ENCODE data around the gene PPP1R37. TPM values are rescaled to one million over a fixed set of nuclear protein-coding genes. Genes with fewer than 3 reads are reported as not detected.

The PPP1R37 gene
- total RNA-seq, 2 donors from 2014 or later = 18.1 to 36.3 TPM

DNA sequence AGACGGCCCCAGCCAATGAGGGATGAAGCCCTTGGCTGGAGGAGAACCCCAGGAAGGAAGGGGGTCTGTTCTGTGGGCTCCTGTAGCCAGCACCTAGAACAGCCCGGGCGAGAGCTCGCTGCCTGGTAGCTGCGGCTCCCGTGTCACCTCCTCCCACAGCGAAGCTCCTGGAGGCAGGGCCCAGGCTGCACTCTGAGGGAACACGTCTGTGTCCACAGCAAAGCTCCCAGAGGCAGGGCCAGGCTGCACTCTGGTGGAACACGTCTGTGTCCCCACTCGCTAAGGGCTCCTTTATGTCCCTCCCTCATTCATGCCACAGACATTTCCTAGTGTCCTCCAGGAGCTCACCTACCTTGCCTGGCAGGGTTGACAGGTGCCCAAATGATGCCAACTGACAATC is 76.6 kb downstream of the PPP1R37 start:
- no peaks in the 10 kb centered on the region for H3K27me3 Mint-ChIP-seq
- DNase-seq (ENCODE audit: low spot score) (no peak), ATAC-seq (no peak)
- peaks cover 21 to 33% of the 10 kb centered on the region in 2 donors for H3K4me1 Mint-ChIP-seq (ENCODE audit: low read depth in 2 of 2)
- peak overlapping the region in 1 of 2 donors; percentile 44 for H3K27ac Mint-ChIP-seq
- H3K9me3 Mint-ChIP-seq = no peaks in the 10 kb centered on the region
- no peak overlapping the region for H3K4me3 Mint-ChIP-seq
- H3K36me3 Mint-ChIP-seq = no peaks in the 10 kb centered on the region

DNA sequence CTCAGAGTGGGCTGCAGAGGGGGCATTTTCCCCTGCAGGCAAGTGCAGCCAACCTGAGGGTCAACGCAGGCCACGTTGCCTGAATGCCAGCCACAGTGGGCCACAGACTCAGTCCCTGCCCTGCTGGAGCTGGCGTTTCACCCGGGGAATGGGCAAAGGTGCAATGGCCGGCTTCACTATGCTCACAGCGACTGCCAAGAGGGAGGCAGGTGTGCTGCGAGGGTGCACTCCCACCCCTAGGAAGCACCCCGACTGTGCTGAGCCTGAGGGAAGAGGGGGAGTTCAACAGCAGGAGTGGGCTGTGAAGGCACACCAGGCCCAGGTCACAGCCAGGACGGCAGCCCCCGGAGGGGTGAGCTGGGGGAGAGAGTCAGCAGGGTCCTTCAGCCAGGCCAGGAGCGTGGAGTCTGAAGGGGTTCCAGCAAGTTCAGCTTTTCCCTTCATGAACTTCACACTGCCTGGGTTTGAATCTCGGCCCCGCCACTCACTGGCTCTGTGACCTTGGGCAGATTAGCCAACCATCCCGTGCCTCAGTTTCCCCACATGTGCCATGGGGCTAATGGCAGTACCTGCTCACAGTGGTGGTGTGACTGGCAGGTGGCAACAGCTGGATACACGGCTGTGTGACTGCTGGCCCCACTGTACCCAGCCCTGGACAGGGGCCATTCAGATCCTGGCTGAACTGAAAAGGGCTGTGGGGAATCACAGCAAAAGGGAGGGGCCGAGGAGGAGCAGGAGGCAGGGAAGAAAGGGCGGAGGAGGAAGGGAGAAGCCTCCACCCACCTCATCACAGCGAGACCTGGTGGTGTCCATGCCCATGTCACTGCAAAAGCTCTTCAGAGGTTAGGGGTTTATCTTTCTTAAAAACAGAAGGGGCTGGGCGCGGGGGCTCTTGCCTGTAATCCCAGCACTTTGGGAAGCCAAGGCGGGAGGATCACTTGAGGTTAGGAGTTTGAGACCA is 77.4 kb downstream of the PPP1R37 start:
- Mint-ChIP-seq H3K4me1 (ENCODE audit: low read depth in 2 of 2) (peaks cover 25 to 33% of the 10 kb centered on the region in 2 donors), H3K4me3 (peak overlapping the region; percentile 82), H3K9me3 (no peaks in the 10 kb centered on the region), H3K27me3 (no peaks in the 10 kb centered on the region), H3K36me3 (no peaks in the 10 kb centered on the region), H3K27ac (peak overlapping the region; percentile 84 to 94)
- ATAC-seq = no peak
- no peak for DNase-seq (ENCODE audit: low spot score)

DNA sequence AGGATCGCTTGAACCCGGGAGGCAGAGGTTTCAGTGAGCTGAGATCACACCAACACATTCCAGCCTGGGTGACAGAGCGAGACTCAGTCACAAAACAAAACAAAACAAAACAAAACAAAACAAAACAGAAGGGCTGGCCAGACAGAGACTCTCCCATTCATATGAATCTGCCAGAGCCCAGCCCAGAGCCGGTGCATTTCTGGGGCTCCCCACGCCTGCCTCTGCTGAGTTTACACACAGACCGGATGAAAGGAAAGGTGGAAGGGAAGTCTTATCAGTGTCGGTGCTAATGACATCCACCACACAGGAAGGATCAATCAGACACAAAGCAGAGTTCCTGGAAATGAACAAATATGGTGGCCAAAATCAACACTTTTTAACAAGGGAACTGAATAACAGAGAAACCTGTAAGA is 78.2 kb downstream of the PPP1R37 start:
- peaks cover 27 to 35% of the 10 kb centered on the region in 2 donors for H3K4me1 Mint-ChIP-seq (ENCODE audit: low read depth in 2 of 2)
- no peaks in the 10 kb centered on the region for H3K36me3 Mint-ChIP-seq
- ATAC-seq = peak; percentile 84 to 91
- no peaks in the 10 kb centered on the region for H3K27me3 Mint-ChIP-seq
- peak overlapping the region; percentile 84 to 94 for H3K27ac Mint-ChIP-seq
- H3K4me3 Mint-ChIP-seq = peak overlapping the region; percentile 82
- no peaks in the 10 kb centered on the region for H3K9me3 Mint-ChIP-seq
- DNase-seq (ENCODE audit: low spot score) = peak; percentile 82

DNA sequence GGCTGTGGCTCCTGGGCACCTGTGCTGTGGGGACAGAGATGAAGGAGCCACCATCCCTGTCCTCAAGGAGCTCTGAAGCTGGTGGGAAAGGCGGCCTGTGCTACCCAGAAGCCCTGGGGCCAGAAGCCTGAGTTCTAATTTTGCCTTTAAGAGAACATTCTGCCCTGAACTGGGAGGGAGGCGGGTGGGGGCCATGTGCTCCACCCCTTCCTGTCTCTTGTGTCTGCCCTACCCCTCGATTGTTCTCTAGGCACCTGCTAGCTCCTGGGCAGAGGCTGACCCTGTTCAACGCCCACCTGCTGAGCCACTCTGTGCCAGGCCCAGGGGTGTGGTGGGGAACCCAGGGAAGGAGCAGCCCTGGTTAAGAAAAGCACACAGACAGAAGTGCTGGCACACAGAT is 79.2 kb downstream of the PPP1R37 start:
- Mint-ChIP-seq H3K4me3 (no peak overlapping the region), H3K27ac (peak overlapping the region; percentile 84 to 94), H3K36me3 (no peaks in the 10 kb centered on the region), H3K4me1 (ENCODE audit: low read depth in 2 of 2) (peaks cover 27 to 31% of the 10 kb centered on the region in 2 donors), H3K27me3 (no peaks in the 10 kb centered on the region), H3K9me3 (no peaks in the 10 kb centered on the region)
- ATAC-seq (peak in 1 of 2 donors; percentile 25), DNase-seq (ENCODE audit: low spot score) (no peak)

DNA sequence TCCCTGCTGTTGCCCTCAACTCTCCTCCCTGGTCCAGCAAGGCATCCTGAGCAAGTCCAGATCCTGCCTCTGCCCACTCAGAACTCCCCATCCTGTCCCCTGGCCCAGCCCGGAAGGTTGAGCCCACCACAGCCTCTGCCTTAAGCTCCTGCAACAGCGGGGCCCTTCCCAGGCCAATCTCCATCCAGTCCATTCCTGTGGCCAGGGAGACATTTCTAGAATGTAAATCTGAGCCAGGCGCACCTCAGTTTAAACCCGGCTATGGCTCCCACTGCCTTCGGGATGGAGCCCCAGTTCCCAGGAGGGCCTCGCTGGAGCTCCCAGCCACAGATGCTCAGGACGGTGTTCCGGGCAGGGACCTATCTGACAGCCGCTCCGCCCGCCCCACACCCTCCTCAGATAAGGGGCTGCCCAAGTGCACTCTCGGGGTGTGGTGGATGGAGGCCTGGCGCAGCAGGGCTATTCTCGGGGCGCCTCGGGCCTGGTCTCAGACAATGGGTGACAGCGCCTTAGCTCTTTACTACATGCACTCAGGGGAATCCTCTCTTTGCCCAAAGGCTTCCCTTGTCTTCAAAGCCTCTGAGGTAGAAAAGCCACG is 79.7 kb downstream of the PPP1R37 start:
- H3K9me3 Mint-ChIP-seq = no peaks in the 10 kb centered on the region
- ATAC-seq = no peak
- no peaks in the 10 kb centered on the region for H3K27me3 Mint-ChIP-seq
- H3K36me3 Mint-ChIP-seq = no peaks in the 10 kb centered on the region
- peak overlapping the region; percentile 84 to 94 for H3K27ac Mint-ChIP-seq
- DNase-seq (ENCODE audit: low spot score) = no peak
- H3K4me3 Mint-ChIP-seq = no peak overlapping the region
- peaks cover 27 to 30% of the 10 kb centered on the region in 2 donors for H3K4me1 Mint-ChIP-seq (ENCODE audit: low read depth in 2 of 2)

GRCh38 chr19:45173816-45174215 is 80.8 kb downstream of the PPP1R37 start:
- peak overlapping the region in 1 of 2 donors; percentile 76 for H3K27ac Mint-ChIP-seq
- H3K4me1 Mint-ChIP-seq (ENCODE audit: low read depth in 2 of 2) = peaks cover 25 to 30% of the 10 kb centered on the region in 2 donors
- no peaks in the 10 kb centered on the region for H3K36me3 Mint-ChIP-seq
- DNase-seq (ENCODE audit: low spot score) = peak; percentile 18
- no peak for ATAC-seq
- no peaks in the 10 kb centered on the region for H3K9me3 Mint-ChIP-seq
- H3K27me3 Mint-ChIP-seq = no peaks in the 10 kb centered on the region
- no peak overlapping the region for H3K4me3 Mint-ChIP-seq

DNA sequence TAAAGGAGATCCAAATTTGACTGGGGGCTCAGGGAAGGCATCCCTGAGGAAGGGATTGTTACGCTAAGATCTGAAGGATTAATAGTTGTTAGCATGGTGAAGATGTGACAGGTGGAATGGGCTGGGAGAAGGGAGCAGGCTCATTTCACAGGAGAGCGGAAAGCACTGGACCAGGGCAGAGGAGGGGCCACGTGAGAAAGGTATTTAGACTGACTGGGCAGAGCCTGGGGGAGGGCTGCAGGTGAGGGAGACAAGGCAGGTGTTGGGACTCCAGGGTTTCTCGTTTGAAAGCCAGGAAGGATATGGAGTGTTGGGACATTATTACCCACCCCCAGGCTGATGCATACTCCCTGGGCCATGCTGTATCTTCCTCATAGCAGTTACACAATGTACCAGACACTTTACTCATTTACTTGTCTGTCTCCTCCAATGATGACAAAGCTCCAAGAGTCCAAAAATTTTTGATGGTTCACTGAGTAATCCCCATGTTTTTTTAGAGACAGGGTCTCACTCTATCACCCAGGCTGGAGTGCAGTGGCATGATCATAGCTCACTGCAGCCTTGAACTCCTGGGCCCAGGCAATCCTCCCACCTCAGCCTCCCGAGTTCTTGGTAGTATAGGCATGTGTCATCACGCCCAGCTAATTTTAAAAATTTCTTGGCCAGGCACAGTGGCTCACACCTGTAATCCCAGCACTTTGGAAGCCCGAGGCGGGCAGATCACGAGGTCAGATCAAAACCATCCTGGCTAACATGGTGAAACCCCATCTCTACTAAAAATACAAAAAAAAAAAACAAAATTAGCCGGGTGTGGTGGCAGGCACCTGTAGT is 82.8 kb downstream of the PPP1R37 start:
- DNase-seq (ENCODE audit: low spot score) (no peak), ATAC-seq (no peak)
- no peaks in the 10 kb centered on the region for H3K36me3 Mint-ChIP-seq
- H3K27ac Mint-ChIP-seq = no peak overlapping the region
- no peaks in the 10 kb centered on the region for H3K27me3 Mint-ChIP-seq
- peaks cover 25% of the 10 kb centered on the region in 2 donors for H3K4me1 Mint-ChIP-seq (ENCODE audit: low read depth in 2 of 2)
- peak overlapping the region; percentile 24 for H3K4me3 Mint-ChIP-seq
- no peaks in the 10 kb centered on the region for H3K9me3 Mint-ChIP-seq

GRCh38 chr19:45177817-45178261 is 84.9 kb downstream of the PPP1R37 start, which contains the start of gene TRAPPC6A:
Gene TRAPPC6A, minus strand, starts transcription at chr19:45178237. Its CDS starts 19 bp downstream, at chr19:45178218.
- DNase-seq (ENCODE audit: low spot score) (no peak), ATAC-seq (peak in 1 of 2 donors; percentile 19)
- H3K4me1 Mint-ChIP-seq (ENCODE audit: low read depth in 2 of 2) = peaks cover 27 to 29% of the 10 kb centered on the region in 2 donors
- no peaks in the 10 kb centered on the region for H3K36me3 Mint-ChIP-seq
- no peaks in the 10 kb centered on the region for H3K27me3 Mint-ChIP-seq
- no peaks in the 10 kb centered on the region for H3K9me3 Mint-ChIP-seq
- peak within 1 kb of the TSS; percentile 95 for H3K4me3 Mint-ChIP-seq
- H3K27ac Mint-ChIP-seq = peak within 1 kb of the TSS; percentile 90

DNA sequence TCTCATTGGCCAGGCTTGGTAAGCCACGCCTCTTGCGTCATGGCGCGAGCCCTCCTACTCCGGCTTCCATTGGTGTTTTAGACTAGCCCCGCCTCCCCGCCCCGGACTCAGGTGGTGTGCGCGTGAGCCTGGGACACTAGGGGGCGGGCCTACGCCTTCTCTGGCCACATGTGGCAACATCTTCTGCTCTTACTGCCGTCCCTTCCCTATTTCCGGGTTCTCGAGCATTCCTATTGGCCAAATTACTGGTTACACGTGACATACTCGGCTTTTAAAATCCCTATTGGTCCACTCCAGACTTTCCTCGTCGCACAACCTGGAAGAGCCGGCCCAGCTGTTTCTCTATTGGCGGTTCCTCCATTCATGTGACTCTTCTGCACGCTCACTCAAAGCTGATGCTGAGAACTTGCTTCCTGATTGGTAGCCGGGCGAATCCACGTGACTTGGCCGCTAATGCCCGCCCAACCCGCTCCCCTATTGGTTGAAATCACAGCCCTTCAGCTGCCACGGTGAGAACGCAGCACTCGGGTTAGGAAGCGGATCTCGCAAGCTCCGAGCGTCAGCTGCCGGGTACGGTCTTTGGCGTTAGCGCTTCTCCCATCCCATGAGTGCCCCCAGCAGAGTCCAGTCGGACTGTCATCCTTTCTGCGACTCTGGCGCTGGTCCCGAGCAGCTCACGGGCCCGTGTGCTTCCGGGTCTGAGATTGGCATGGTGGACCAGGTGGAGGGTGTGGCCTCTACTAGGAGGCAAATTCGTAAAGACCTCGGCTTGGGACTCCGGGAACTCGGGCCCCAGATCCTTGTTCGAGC is 85.5 kb downstream of the PPP1R37 start, which contains the start of gene BLOC1S3:
TSS of gene BLOC1S3 (plus strand) at position 523 of the 810 bp plus-strand sequence. CDS start 513 bp downstream, outside the sequence.
- Mint-ChIP-seq H3K36me3 (no peaks in the 10 kb centered on the region), H3K27ac (peak within 1 kb of the TSS; percentile 90), H3K4me1 (ENCODE audit: low read depth in 2 of 2) (peaks cover 27 to 29% of the 10 kb centered on the region in 2 donors), H3K9me3 (no peaks in the 10 kb centered on the region), H3K27me3 (no peaks in the 10 kb centered on the region), H3K4me3 (peak within 1 kb of the TSS; percentile 95)
- peak; percentile 94 for ATAC-seq
- peak; percentile 100 for DNase-seq (ENCODE audit: low spot score)

DNA sequence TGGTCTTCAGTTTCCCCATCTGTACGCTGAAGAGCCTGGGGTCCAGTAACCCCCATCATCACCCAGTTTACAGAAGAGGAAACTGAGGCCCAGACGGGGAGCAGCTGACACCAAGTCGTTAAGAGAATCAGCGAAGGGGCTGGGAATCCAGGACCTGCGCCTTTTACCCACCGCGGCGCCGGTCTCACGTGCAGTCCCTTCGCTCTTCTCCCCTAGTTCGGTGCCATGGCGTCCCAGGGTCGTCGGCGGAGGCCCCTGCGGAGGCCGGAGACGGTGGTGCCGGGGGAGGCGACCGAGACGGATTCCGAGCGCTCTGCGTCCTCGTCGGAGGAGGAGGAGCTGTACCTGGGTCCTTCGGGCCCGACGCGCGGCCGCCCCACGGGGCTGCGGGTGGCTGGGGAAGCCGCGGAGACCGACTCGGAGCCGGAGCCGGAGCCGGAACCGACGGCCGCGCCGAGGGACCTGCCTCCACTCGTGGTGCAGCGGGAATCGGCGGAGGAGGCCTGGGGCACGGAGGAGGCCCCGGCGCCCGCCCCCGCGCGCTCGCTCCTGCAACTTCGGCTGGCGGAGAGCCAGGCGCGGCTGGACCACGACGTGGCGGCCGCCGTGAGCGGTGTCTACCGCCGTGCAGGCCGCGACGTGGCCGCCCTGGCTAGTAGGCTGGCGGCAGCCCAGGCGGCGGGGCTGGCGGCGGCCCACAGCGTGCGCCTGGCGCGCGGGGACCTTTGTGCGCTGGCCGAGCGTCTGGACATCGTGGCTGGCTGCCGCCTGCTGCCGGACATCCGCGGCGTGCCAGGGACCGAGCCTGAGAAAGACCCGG is 86.3 kb downstream of the PPP1R37 start:
- DNase-seq (ENCODE audit: low spot score) (no peak), ATAC-seq (no peak)
- H3K9me3 Mint-ChIP-seq = no peaks in the 10 kb centered on the region
- H3K27me3 Mint-ChIP-seq = no peaks in the 10 kb centered on the region
- H3K4me1 Mint-ChIP-seq (ENCODE audit: low read depth in 2 of 2) = peaks cover 24% of the 10 kb centered on the region in 2 donors
- H3K36me3 Mint-ChIP-seq = no peaks in the 10 kb centered on the region
- H3K4me3 Mint-ChIP-seq = peak overlapping the region; percentile 95
- H3K27ac Mint-ChIP-seq = peak overlapping the region; percentile 90

DNA sequence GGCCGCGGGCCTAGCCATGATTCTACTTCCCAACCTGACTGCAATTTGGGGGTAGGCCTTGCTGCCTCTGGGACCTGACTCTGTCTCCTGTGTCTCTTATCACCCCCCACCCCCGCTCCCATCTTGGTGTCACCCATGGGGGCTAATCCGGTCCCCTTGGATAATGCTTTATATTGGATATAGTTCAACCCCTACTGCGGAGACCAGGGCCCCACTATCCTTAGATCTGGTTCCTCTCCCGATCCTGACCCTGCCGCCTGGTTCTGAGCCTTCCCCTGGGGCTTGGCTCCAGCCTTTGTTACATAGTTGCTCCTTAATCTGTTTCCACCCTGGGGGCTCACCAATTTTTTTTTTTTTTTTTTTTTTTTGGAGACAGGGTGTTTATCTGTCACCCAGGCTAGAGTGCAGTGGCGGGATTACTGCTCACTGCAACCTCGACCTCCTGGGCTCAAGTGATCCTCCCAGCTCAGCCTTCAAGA is 87.0 kb downstream of the PPP1R37 start:
- H3K27ac Mint-ChIP-seq = peak overlapping the region; percentile 65 to 82
- ATAC-seq (no peak), DNase-seq (ENCODE audit: low spot score) (no peak)
- no peaks in the 10 kb centered on the region for H3K36me3 Mint-ChIP-seq
- no peaks in the 10 kb centered on the region for H3K27me3 Mint-ChIP-seq
- H3K4me3 Mint-ChIP-seq = peak overlapping the region; percentile 82
- no peaks in the 10 kb centered on the region for H3K9me3 Mint-ChIP-seq
- H3K4me1 Mint-ChIP-seq (ENCODE audit: low read depth in 2 of 2) = peaks cover 24 to 26% of the 10 kb centered on the region in 2 donors

DNA sequence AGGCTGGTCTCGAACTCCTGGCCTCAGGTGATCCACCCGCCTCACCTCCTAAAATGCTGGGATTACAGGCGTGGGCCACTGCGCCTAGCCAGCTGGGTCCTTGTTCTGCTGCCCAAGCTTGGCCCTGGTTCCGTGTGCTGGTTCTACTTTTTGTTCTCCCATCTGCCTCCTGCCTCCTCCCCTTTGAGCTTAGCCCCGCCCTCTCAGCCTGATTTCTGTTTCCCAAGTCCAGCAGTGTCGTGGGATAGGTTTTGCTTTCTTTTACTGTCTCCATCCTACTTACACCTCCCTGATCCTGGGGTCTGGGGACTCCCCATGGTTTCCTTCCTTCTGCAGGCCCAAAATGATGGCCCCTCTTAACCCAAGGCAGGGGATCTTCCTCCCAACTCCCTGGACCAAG is 88.0 kb downstream of the PPP1R37 start:
- H3K4me1 Mint-ChIP-seq (ENCODE audit: low read depth in 2 of 2) = peaks cover 18 to 20% of the 10 kb centered on the region in 2 donors
- H3K9me3 Mint-ChIP-seq = no peaks in the 10 kb centered on the region
- no peaks in the 10 kb centered on the region for H3K36me3 Mint-ChIP-seq
- ATAC-seq (no peak), DNase-seq (ENCODE audit: low spot score) (no peak)
- peak overlapping the region; percentile 65 to 82 for H3K27ac Mint-ChIP-seq
- H3K4me3 Mint-ChIP-seq = peak overlapping the region; percentile 82
- no peaks in the 10 kb centered on the region for H3K27me3 Mint-ChIP-seq
